ENCODE data around the gene SEMA3E. TPM values are rescaled to one million over a fixed set of nuclear protein-coding genes. Genes with fewer than 3 reads are reported as not detected.

SEMA3E gene
- polyA plus RNA-seq (2012; ENCODE audit: insufficient read depth, insufficient read length, low read depth), result 1.2 TPM

- Histone ChIP-seq H3K27me3 (no peaks in the 10 kb centered on the region), H3K4me1 (peaks cover 12% of the 10 kb centered on the region), H3K36me3 (no peaks in the 10 kb centered on the region), H3K4me3 (ENCODE audit: low read depth, low read length) (peak within 1 kb of the TSS; percentile 89), H3K9me3 (no peaks in the 10 kb centered on the region)
- no peak; the same call in 1 of the 2 replicates for TF ChIP-seq CTCF (IDR thresholded peaks at IDR 0.05; ENCODE audit: low read depth, low read length)
- peak; percentile 53 for DNase-seq
These were observed at the start of gene SEMA3E for GRCh38 chr7:83648464-83649241. Gene SEMA3E, minus strand, starts transcription at chr7:83649139.

GRCh38 chr7:83697804-83698530 is 49.0 kb upstream of the SEMA3E start:
- no peak for TF ChIP-seq CTCF (IDR thresholded peaks at IDR 0.05; ENCODE audit: low read depth, low read length)

GRCh38 chr7:83696101-83696500 is 47.2 kb upstream of the SEMA3E start:
- Histone ChIP-seq H3K36me3 (no peaks in the 10 kb centered on the region), H3K27me3 (no peaks in the 10 kb centered on the region), H3K4me1 (no peaks in the 10 kb centered on the region), H3K4me3 (ENCODE audit: low read depth, low read length) (no peak overlapping the region), H3K9me3 (no peaks in the 10 kb centered on the region)
- no peak for TF ChIP-seq CTCF (IDR thresholded peaks at IDR 0.05; ENCODE audit: low read depth, low read length)
- DNase-seq, result no peak

More at GRCh38 chr7:83697804-83698530, 49.0 kb upstream of the SEMA3E start:
- Histone ChIP-seq H3K4me1 (no peaks in the 10 kb centered on the region), H3K36me3 (no peaks in the 10 kb centered on the region), H3K4me3 (ENCODE audit: low read depth, low read length) (no peak overlapping the region), H3K27me3 (no peaks in the 10 kb centered on the region), H3K9me3 (no peaks in the 10 kb centered on the region)
- no peak for DNase-seq

GRCh38 chr7:83695128-83695960 is 46.4 kb upstream of the SEMA3E start:
- no peaks in the 10 kb centered on the region for H3K36me3 ChIP-seq
- DNase-seq, result no peak
- H3K9me3 ChIP-seq, result no peaks in the 10 kb centered on the region
- H3K4me1 ChIP-seq, result no peaks in the 10 kb centered on the region
- H3K4me3 ChIP-seq (ENCODE audit: low read depth, low read length), result no peak overlapping the region
- no peaks in the 10 kb centered on the region for H3K27me3 ChIP-seq
- no peak for TF ChIP-seq CTCF (IDR thresholded peaks at IDR 0.05; ENCODE audit: low read depth, low read length)

GRCh38 chr7:83693256-83693655 is 44.3 kb upstream of the SEMA3E start:
- no peak for DNase-seq
- no peaks in the 10 kb centered on the region for H3K4me1 ChIP-seq
- no peak overlapping the region for H3K4me3 ChIP-seq (ENCODE audit: low read depth, low read length)
- H3K9me3 ChIP-seq, result no peaks in the 10 kb centered on the region
- no peaks in the 10 kb centered on the region for H3K36me3 ChIP-seq
- H3K27me3 ChIP-seq, result no peaks in the 10 kb centered on the region
- no peak for TF ChIP-seq CTCF (IDR thresholded peaks at IDR 0.05; ENCODE audit: low read depth, low read length)

All from BE2C (cell line).